HG03066 (cell line): ENCODE measurements around the gene ADRA2C.

ENCODE experiments used
- ATAC-seq: cut with Tn5 transposase; IDR thresholded peaks from one replicate; pipeline ENCODE4 v1.9.1; 2021; ENCODE audit warnings: low read depth; ENCODE audit not compliant: unreplicated experiment

Gene ADRA2C

GRCh38 chr4:3732076-3733028 lies 33.8 kb upstream of the ADRA2C start:
- ATAC-seq, result no peak

- no peak for ATAC-seq
Measured at GRCh38 chr4:3733195-3733594, 33.0 kb upstream of the ADRA2C start.

GRCh38 chr4:3735196-3735595 lies 31.0 kb upstream of the ADRA2C start:
- no peak for ATAC-seq

- no peak for ATAC-seq
Measured at GRCh38 chr4:3736290-3736689, 29.9 kb upstream of the ADRA2C start.

- no peak for ATAC-seq
Measured at GRCh38 chr4:3736806-3737205, 29.4 kb upstream of the ADRA2C start.

GRCh38 chr4:3739577-3739976 lies 26.6 kb upstream of the ADRA2C start:
- ATAC-seq, result no peak

GRCh38 chr4:3740256-3740655 lies 25.9 kb upstream of the ADRA2C start:
- ATAC-seq, result no peak

GRCh38 chr4:3741217-3742011 lies 24.8 kb upstream of the ADRA2C start:
- ATAC-seq, result no peak

- ATAC-seq, result no peak
Measured at GRCh38 chr4:3742610-3743009, 23.6 kb upstream of the ADRA2C start.

- ATAC-seq, result no peak
Measured at GRCh38 chr4:3744232-3744631, 22.0 kb upstream of the ADRA2C start.

GRCh38 chr4:3744901-3745300 lies 21.3 kb upstream of the ADRA2C start:
- no peak for ATAC-seq

- ATAC-seq, result no peak
Measured at GRCh38 chr4:3745886-3746656, 20.1 kb upstream of the ADRA2C start.

GRCh38 chr4:3746701-3747580 lies 19.2 kb upstream of the ADRA2C start:
- no peak for ATAC-seq

GRCh38 chr4:3747581-3747904 lies 18.6 kb upstream of the ADRA2C start:
- ATAC-seq, result no peak

- ATAC-seq, result no peak
Measured at GRCh38 chr4:3748136-3748898, 17.9 kb upstream of the ADRA2C start.

GRCh38 chr4:3749081-3749480 lies 17.1 kb upstream of the ADRA2C start:
- no peak for ATAC-seq

- no peak for ATAC-seq
Measured at GRCh38 chr4:3750334-3750733, 15.9 kb upstream of the ADRA2C start.

GRCh38 chr4:3752022-3752421 lies 14.2 kb upstream of the ADRA2C start:
- no peak for ATAC-seq

- ATAC-seq, result no peak
Measured at GRCh38 chr4:3753726-3754412, 12.3 kb upstream of the ADRA2C start.
